Neural progenitor cell (in vitro differentiated cells): ENCODE measurements around the gene PCK2. TPM values are rescaled to one million over a fixed set of nuclear protein-coding genes. Genes with fewer than 3 reads are reported as not detected.

Source experiments
- DNase-seq: peaks from one replicate; pipeline ENCODE4 v3.0.0-alpha.2; 2016; ENCODE audit warnings: low spot score
- H2AFZ ChIP-seq: fragments of 200-600 bp; sonication (generic); replicated peaks from 2 replicates; pipeline ENCODE4 v1.6.1; 2016; ENCODE audit warnings: antibody characterized with exemption
- H3F3A ChIP-seq: fragments of 200-600 bp; sonication (generic); 2 replicates; pipeline ENCODE4 v1.6.1; 2016; ENCODE audit warnings: antibody characterized with exemption, low read depth
- H3K27ac ChIP-seq: fragments of 200-600 bp; sonication (generic); 2 replicates; pipeline ENCODE4 v1.5.1; 2016; ENCODE audit warnings: mild to moderate bottlenecking
- H3K27me3 ChIP-seq: fragments of 200-600 bp; sonication (generic); 2 replicates; pipeline ENCODE4 v1.6.1; 2016; ENCODE audit warnings: mild to moderate bottlenecking, moderate library complexity
- H3K36me3 ChIP-seq: fragments of 200-600 bp; sonication (generic); 2 replicates; pipeline ENCODE4 v1.5.1; 2016
- H3K4me1 ChIP-seq: fragments of 200-600 bp; sonication (generic); 2 replicates; pipeline ENCODE4 v1.6.1; 2016; ENCODE audit warnings: mixed run types
- H3K4me2 ChIP-seq: fragments of 200-600 bp; sonication (generic); 2 replicates; pipeline ENCODE4 v1.6.1; 2016
- H3K4me3 ChIP-seq: fragments of 200-600 bp; sonication (generic); 2 replicates; pipeline ENCODE4 v1.5.1; 2016
- H3K79me2 ChIP-seq: fragments of 200-600 bp; sonication (generic); 2 replicates; pipeline ENCODE4 v1.6.1; 2016; ENCODE audit warnings: low read depth
- H3K9ac ChIP-seq: fragments of 200-600 bp; sonication (generic); 2 replicates; pipeline ENCODE4 v1.6.1; 2016
- H3K9me3 ChIP-seq: fragments of 200-600 bp; sonication (generic); 2 replicates; pipeline ENCODE4 v1.5.1; 2016; ENCODE audit warnings: low read depth
- H4K20me1 ChIP-seq: fragments of 200-600 bp; sonication (generic); 2 replicates; pipeline ENCODE4 v1.6.1; 2016; ENCODE audit warnings: low read depth
- H3K27ac Mint-ChIP-seq: 3 replicates; pipeline ENCODE4 v1.8.0; 2021; ENCODE audit warnings: mixed read lengths
- H3K27me3 Mint-ChIP-seq: 2 replicates; pipeline ENCODE4 v1.8.0; 2022; ENCODE audit warnings: low read depth, mild to moderate bottlenecking, inconsistent platforms, moderate library complexity, mixed read lengths; ENCODE audit not compliant: insufficient read depth
- H3K36me3 Mint-ChIP-seq: 3 replicates; pipeline ENCODE4 v1.8.0; 2021; ENCODE audit warnings: mixed read lengths
- H3K4me1 Mint-ChIP-seq: 3 replicates; pipeline ENCODE4 v1.8.0; 2021; ENCODE audit warnings: mixed read lengths
- H3K4me3 Mint-ChIP-seq: 3 replicates; pipeline ENCODE4 v1.8.0; 2021; ENCODE audit warnings: mild to moderate bottlenecking, moderate library complexity, mixed read lengths
- H3K9me3 Mint-ChIP-seq: 3 replicates; pipeline ENCODE4 v1.8.0; 2020; ENCODE audit warnings: mixed read lengths
- CTCF ChIP-seq: fragments of 200-600 bp; sonication (generic); IDR thresholded peaks from 2 replicates; pipeline ENCODE4 v1.5.1; 2017; ENCODE audit warnings: antibody characterized with exemption, mild to moderate bottlenecking
- EZH2 ChIP-seq: fragments of 200-600 bp; sonication (generic); IDR thresholded peaks from 2 replicates; pipeline ENCODE4 v1.6.1; 2017; ENCODE audit warnings: antibody characterized with exemption, mild to moderate bottlenecking, moderate library complexity
- EZH2phosphoT487 ChIP-seq: fragments of 200-600 bp; sonication (generic); IDR thresholded peaks from 2 replicates; pipeline ENCODE4 v1.6.1; 2017; ENCODE audit warnings: antibody characterized with exemption
- total RNA-seq: library from RNA; depleted of rRNA; stranded (reverse); fragments of >200 nt; gene quantifications from 2 replicates; pipeline ENCODE4 v1.2.3, GENCODE V29; 2015; ENCODE audit warnings: low replicate concordance

PCK2 gene
- total RNA-seq, 1 donor from 2014 or later = 11.1 TPM

- Mint-ChIP-seq H3K4me1 (peaks cover 39% of the 10 kb centered on the region), H3K27ac (peak within 1 kb of the TSS; percentile 76), H3K36me3 (peaks cover 31% of the 10 kb centered on the region), H3K4me3 (peak within 1 kb of the TSS; percentile 99), H3K9me3 (no peaks in the 10 kb centered on the region), H3K27me3 (peaks cover 8% of the 10 kb centered on the region)
- Histone ChIP-seq H3K27me3 (peaks cover 8% of the 10 kb centered on the region), H3K9me3 (no peaks in the 10 kb centered on the region), H3K4me1 (peaks cover 17% of the 10 kb centered on the region), H3K4me2 (peak within 1 kb of the TSS; percentile 90), H3F3A (peaks cover 58% of the 10 kb centered on the region), H3K9ac (peak within 1 kb of the TSS; percentile 47), H3K79me2 (peaks cover 30% of the 10 kb centered on the region), H3K4me3 (peak within 1 kb of the TSS; percentile 96), H4K20me1 (peaks cover 23% of the 10 kb centered on the region), H3K27ac (peak within 1 kb of the TSS; percentile 89), H3K36me3 (no peaks in the 10 kb centered on the region), H2AFZ (peak within 1 kb of the TSS; percentile 60)
- peak; percentile 100 for DNase-seq
- TF ChIP-seq EZH2 = no peak
- peak; percentile 46 for TF ChIP-seq CTCF
These were observed 47.2 kb downstream of the PCK2 start, which contains the start of gene EMC9 for GRCh38 chr14:24141097-24141880. Gene EMC9 (minus strand): TSS chr14:24141591. CDS start chr14:24141304, 287 bp downstream.

GRCh38 chr14:24143511-24143910 is 49.4 kb downstream of the PCK2 start:
- Histone ChIP-seq H3K4me3 (no peak overlapping the region), H3F3A (peaks cover 42% of the 10 kb centered on the region), H3K4me2 (no peak overlapping the region), H3K79me2 (peaks cover 42% of the 10 kb centered on the region), H3K27ac (no peak overlapping the region), H3K4me1 (peaks cover 17% of the 10 kb centered on the region), H4K20me1 (peaks cover 32% of the 10 kb centered on the region), H3K9me3 (no peaks in the 10 kb centered on the region), H3K27me3 (no peaks in the 10 kb centered on the region), H2AFZ (no peak overlapping the region), H3K9ac (no peak overlapping the region), H3K36me3 (no peaks in the 10 kb centered on the region)
- no peak for DNase-seq
- Mint-ChIP-seq H3K4me3 (peak overlapping the region; percentile 27), H3K9me3 (no peaks in the 10 kb centered on the region), H3K36me3 (peaks cover 19% of the 10 kb centered on the region), H3K27me3 (peaks cover 6% of the 10 kb centered on the region), H3K4me1 (peaks cover 37% of the 10 kb centered on the region), H3K27ac (peak overlapping the region; percentile 33)
- TF ChIP-seq CTCF (no peak), EZH2 (no peak), EZH2phosphoT487 (no peak)

- DNase-seq = no peak
- Histone ChIP-seq H3K9ac (no peak overlapping the region), H3K27me3 (no peaks in the 10 kb centered on the region), H3K4me3 (no peak overlapping the region), H3K4me1 (peaks cover 17% of the 10 kb centered on the region), H4K20me1 (peaks cover 27% of the 10 kb centered on the region), H2AFZ (no peak overlapping the region), H3K27ac (no peak overlapping the region), H3K9me3 (no peaks in the 10 kb centered on the region), H3F3A (peaks cover 33% of the 10 kb centered on the region), H3K4me2 (no peak overlapping the region), H3K36me3 (no peaks in the 10 kb centered on the region), H3K79me2 (peaks cover 46% of the 10 kb centered on the region)
- Mint-ChIP-seq H3K9me3 (no peaks in the 10 kb centered on the region), H3K27me3 (peaks cover 6% of the 10 kb centered on the region), H3K27ac (no peak overlapping the region), H3K4me1 (peaks cover 33% of the 10 kb centered on the region), H3K4me3 (peak overlapping the region; percentile 18), H3K36me3 (peaks cover 9% of the 10 kb centered on the region)
- TF ChIP-seq CTCF (no peak), EZH2phosphoT487 (no peak)
These were observed 50.3 kb downstream of the PCK2 start for GRCh38 chr14:24144451-24144850.
